ENCODE results near the gene ADGRL3.
"Not testable (repeated sequence)": the region's sequence is repeated elsewhere in the genome, so short reads cannot be mapped to it uniquely, and the experiment has no call there.

ADGRL3 gene

GRCh38 chr4:61851126-61851525 lies 651.0 kb downstream of the ADGRL3 start:
- no peak for DNase-seq

GRCh38 chr4:61852105-61852504 lies 652.0 kb downstream of the ADGRL3 start:
- DNase-seq = not testable (repeated sequence)

- no peak for DNase-seq
Measured at GRCh38 chr4:61853041-61853440, 652.9 kb downstream of the ADGRL3 start.

- DNase-seq = no peak
Measured at GRCh38 chr4:61860376-61860775, 660.2 kb downstream of the ADGRL3 start.

GRCh38 chr4:61864286-61864685 lies 664.2 kb downstream of the ADGRL3 start:
- no peak for DNase-seq

- DNase-seq = no peak
Measured at GRCh38 chr4:61866378-61867030, 666.4 kb downstream of the ADGRL3 start.

GRCh38 chr4:61872983-61873382 lies 672.9 kb downstream of the ADGRL3 start:
- DNase-seq = no peak

- no peak for DNase-seq
Measured at GRCh38 chr4:61877266-61877665, 677.1 kb downstream of the ADGRL3 start.

- no peak for DNase-seq
Measured at GRCh38 chr4:61877893-61878292, 677.8 kb downstream of the ADGRL3 start.

- DNase-seq = no peak
Measured at GRCh38 chr4:61882381-61882780, 682.3 kb downstream of the ADGRL3 start.

- no peak for DNase-seq
Measured at GRCh38 chr4:61886131-61886530, 686.0 kb downstream of the ADGRL3 start.

GRCh38 chr4:61889117-61889516 lies 689.0 kb downstream of the ADGRL3 start:
- DNase-seq = no peak

- DNase-seq = no peak
Measured at GRCh38 chr4:61890321-61890720, 690.2 kb downstream of the ADGRL3 start.

- DNase-seq = no peak
Measured at GRCh38 chr4:61891953-61892352, 691.8 kb downstream of the ADGRL3 start.

GRCh38 chr4:61896634-61897033 lies 696.5 kb downstream of the ADGRL3 start:
- no peak for DNase-seq

GRCh38 chr4:61909031-61909430 lies 708.9 kb downstream of the ADGRL3 start:
- no peak for DNase-seq

- no peak for DNase-seq
Measured at GRCh38 chr4:61911313-61911756, 711.2 kb downstream of the ADGRL3 start.

- no peak for DNase-seq
Measured at GRCh38 chr4:61913619-61914018, 713.5 kb downstream of the ADGRL3 start.

GRCh38 chr4:61915501-61915900 lies 715.4 kb downstream of the ADGRL3 start:
- DNase-seq = no peak

GRCh38 chr4:61918507-61918906 lies 718.4 kb downstream of the ADGRL3 start:
- DNase-seq = no peak

- no peak for DNase-seq
Measured at GRCh38 chr4:61918987-61919386, 718.9 kb downstream of the ADGRL3 start.

- DNase-seq = no peak
Measured at GRCh38 chr4:61919561-61919960, 719.4 kb downstream of the ADGRL3 start.

GRCh38 chr4:61921920-61922319 lies 721.8 kb downstream of the ADGRL3 start:
- DNase-seq = no peak

- DNase-seq = no peak
Measured at GRCh38 chr4:61922766-61923165, 722.6 kb downstream of the ADGRL3 start.

GRCh38 chr4:61923179-61923578 lies 723.1 kb downstream of the ADGRL3 start:
- no peak for DNase-seq
